ENCODE data around the gene ZBTB8A. TPM values are rescaled to one million over a fixed set of nuclear protein-coding genes. Genes with fewer than 3 reads are reported as not detected.
A peak's percentile ranks its signal among the peaks of the same experiment; 100 is the strongest.

ZBTB8A gene
- total and polyA plus RNA-seq, 2 of the 13 experiments (the other 11 are each of a cell fraction or from before 2014, with no cell fraction given), result 1.3 to 3.7 TPM

GRCh38 chr1:32612189-32612881 lies 73.1 kb downstream of the ZBTB8A start (continued):
- TF ChIP-seq ZNF253 (CRISPR knock-in tag; IDR thresholded peaks at IDR 0.05; ENCODE audit: borderline replicate concordance), result 0 out of 2 replicates have a peak, but pooled peaks have one; percentile 26
- TF ChIP-seq SP2 (CRISPR knock-in tag; IDR thresholded peaks at IDR 0.05), result peak; percentile 73
- TF ChIP-seq SAFB2 (CRISPR knock-in tag; IDR thresholded peaks at IDR 0.05; ENCODE audit: borderline replicate concordance, low read depth), result peak; percentile 40; the same call in 1 of the 2 replicates
- peak; percentile 51; the same call in 1 of the 2 replicates for TF ChIP-seq ZNF350 (CRISPR knock-in tag; IDR thresholded peaks at IDR 0.05; ENCODE audit: borderline replicate concordance, low read depth)
- no peak for TF ChIP-seq TBP (CRISPR knock-in tag; IDR thresholded peaks at IDR 0.05)
- TF ChIP-seq MTF1 (CRISPR knock-in tag; IDR thresholded peaks at IDR 0.05), result no peak
- TF ChIP-seq ZNF367 (CRISPR knock-in tag; IDR thresholded peaks at IDR 0.05; ENCODE audit: borderline replicate concordance), result 0 out of 2 replicates have a peak, but pooled peaks have one; percentile 57
- TF ChIP-seq WIZ (CRISPR knock-in tag; IDR thresholded peaks at IDR 0.05), result peak; percentile 30; the same call in 1 of the 2 replicates
- TF ChIP-seq ATF7-NPFF (CRISPR knock-in tag; IDR thresholded peaks at IDR 0.05; ENCODE audit: low read depth), result no peak
- peak; percentile 18; the same call in 1 of the 2 replicates for TF ChIP-seq YEATS4 (CRISPR knock-in tag; IDR thresholded peaks at IDR 0.05; ENCODE audit: borderline replicate concordance)
- TF ChIP-seq KLF11 (CRISPR knock-in tag; IDR thresholded peaks at IDR 0.05), result no peak
- TF ChIP-seq ARNTL (CRISPR knock-in tag; IDR thresholded peaks at IDR 0.05), result 0 out of 2 replicates have a peak, but pooled peaks have one; percentile 27
- no peak for TF ChIP-seq ISL2 (CRISPR knock-in tag; IDR thresholded peaks at IDR 0.05)
- no peak for TF ChIP-seq EHMT2 (IDR thresholded peaks at IDR 0.05; ENCODE audit: borderline replicate concordance, low read depth, low read length)
- no peak for TF ChIP-seq ZNF160 (CRISPR knock-in tag; IDR thresholded peaks at IDR 0.05)
- no peak for TF ChIP-seq E2F2 (CRISPR knock-in tag; IDR thresholded peaks at IDR 0.05; ENCODE audit: borderline replicate concordance)
- no peak for TF ChIP-seq FOXP1 (IDR thresholded peaks at IDR 0.05)
- TF ChIP-seq FOXP1 (CRISPR knock-in tag; IDR thresholded peaks at IDR 0.05), result no peak
- peak; percentile 83; the same call in 1 of the 2 replicates for TF ChIP-seq HMGXB3 (CRISPR knock-in tag; IDR thresholded peaks at IDR 0.05; ENCODE audit: borderline replicate concordance)
- TF ChIP-seq KAT7 (CRISPR knock-in tag; IDR thresholded peaks at IDR 0.05; ENCODE audit: borderline replicate concordance), result no peak
- no peak for TF ChIP-seq ZNF326 (CRISPR knock-in tag; IDR thresholded peaks at IDR 0.05; ENCODE audit: borderline replicate concordance)
- no peak for TF ChIP-seq HOXA7 (CRISPR knock-in tag; IDR thresholded peaks at IDR 0.05)
- TF ChIP-seq YY1 (IDR thresholded peaks at IDR 0.05; ENCODE audit: insufficient read depth, insufficient replicate concordance, low read depth, low read length), result peak; percentile 36
- no peak for TF ChIP-seq ZC3H13 (CRISPR knock-in tag; IDR thresholded peaks at IDR 0.05)
- TF ChIP-seq TMF1 (CRISPR knock-in tag; IDR thresholded peaks at IDR 0.05; ENCODE audit: low read depth), result no peak
- TF ChIP-seq ZNF598 (CRISPR knock-in tag; IDR thresholded peaks at IDR 0.05; ENCODE audit: borderline replicate concordance), result no peak

Measured in HepG2 (cell line).